ENCODE data around the gene MCF2L.

MCF2L gene

GRCh38 chr13:113084094-113084942, 115.3 kb downstream of the MCF2L start:
- Histone ChIP-seq H3K9me3 (replicated peaks in 1 of 2; ENCODE audit: control insufficient read depth in 2 of 2, insufficient read depth in 1 of 2, low read depth in 1 of 2, low read length in 2 of 2) (no peaks in the 10 kb centered on the region), H2AK5ac (ENCODE audit: low read depth, low read length) (no peak overlapping the region), H3K9ac (ENCODE audit: low read depth, low read length, poor library complexity) (no peak overlapping the region), H3K4me3 (ENCODE audit: low read length in 2 of 2) (peak overlapping the region in 1 of 2 donors; percentile 51), H3K14ac (ENCODE audit: low read length) (peak overlapping the region; percentile 63), H2BK12ac (ENCODE audit: low read length) (no peak overlapping the region), H2AFZ (ENCODE audit: low read length) (peak overlapping the region; percentile 64), H3K36me3 (replicated peaks in 1 of 2; ENCODE audit: control insufficient read depth in 2 of 2, insufficient read depth in 2 of 2, low read length in 2 of 2) (peaks cover 20 to 31% of the 10 kb centered on the region in 2 donors), H3K18ac (ENCODE audit: low read length) (no peak overlapping the region), H3K4me2 (ENCODE audit: insufficient read depth, low read length, poor library complexity, severe bottlenecking) (no peak overlapping the region), H4K8ac (ENCODE audit: low read depth, low read length) (no peak overlapping the region), H3K79me1 (ENCODE audit: low read depth, low read length) (peaks cover 2% of the 10 kb centered on the region), H3K27ac (replicated peaks; ENCODE audit: low read length) (no peak overlapping the region), H3K23ac (ENCODE audit: low read depth, low read length, poor library complexity) (no peak overlapping the region), H3K4me1 (ENCODE audit: control insufficient read depth in 2 of 2, insufficient read depth in 1 of 2, low read depth in 1 of 2, low read length in 2 of 2) (peaks cover 0 to 4% of the 10 kb centered on the region in 2 donors), H3K4ac (ENCODE audit: low read length) (no peak overlapping the region), H2BK120ac (ENCODE audit: low read depth, low read length) (no peak overlapping the region), H2BK5ac (ENCODE audit: low read length) (no peak overlapping the region), H3K27me3 (ENCODE audit: control insufficient read depth in 3 of 3, insufficient read depth in 3 of 3, low read depth in 1 of 3, low read length in 3 of 3) (no peaks in the 10 kb centered on the region), H2BK15ac (ENCODE audit: low read length) (no peak overlapping the region), H4K91ac (ENCODE audit: low read depth, low read length, poor library complexity) (no peak overlapping the region)
- WGBS, 2 donors (ENCODE audit: extremely low coverage in 2 of 2, insufficient read length in 2 of 2, insufficient replicate concordance in 1 of 2), result no CpG with 5 or more reads among the region's 25 CpGs
- DNase-seq (ENCODE audit: low spot score), result no peak

GRCh38 chr13:113084943-113085540, 116.0 kb downstream of the MCF2L start:
- Histone ChIP-seq H3K4me1 (ENCODE audit: control insufficient read depth in 2 of 2, insufficient read depth in 1 of 2, low read depth in 1 of 2, low read length in 2 of 2) (peaks cover 4 to 5% of the 10 kb centered on the region in 2 donors), H2BK15ac (ENCODE audit: low read length) (no peak overlapping the region), H3K27ac (replicated peaks; ENCODE audit: low read length) (no peak overlapping the region), H3K4me2 (ENCODE audit: insufficient read depth, low read length, poor library complexity, severe bottlenecking) (no peak overlapping the region), H3K14ac (ENCODE audit: low read length) (no peak overlapping the region), H2AK5ac (ENCODE audit: low read depth, low read length) (no peak overlapping the region), H3K9ac (ENCODE audit: low read depth, low read length, poor library complexity) (no peak overlapping the region), H2AFZ (ENCODE audit: low read length) (no peak overlapping the region), H3K4me3 (ENCODE audit: low read length in 2 of 2) (no peak overlapping the region), H3K4ac (ENCODE audit: low read length) (peak overlapping the region; percentile 53), H2BK5ac (ENCODE audit: low read length) (peak overlapping the region; percentile 53), H2BK12ac (ENCODE audit: low read length) (no peak overlapping the region), H3K18ac (ENCODE audit: low read length) (no peak overlapping the region), H3K79me1 (ENCODE audit: low read depth, low read length) (peaks cover 2% of the 10 kb centered on the region), H3K27me3 (ENCODE audit: control insufficient read depth in 3 of 3, insufficient read depth in 3 of 3, low read depth in 1 of 3, low read length in 3 of 3) (no peaks in the 10 kb centered on the region), H3K36me3 (replicated peaks in 1 of 2; ENCODE audit: control insufficient read depth in 2 of 2, insufficient read depth in 2 of 2, low read length in 2 of 2) (peaks cover 27 to 29% of the 10 kb centered on the region in 2 donors), H2BK120ac (ENCODE audit: low read depth, low read length) (no peak overlapping the region), H3K9me3 (replicated peaks in 1 of 2; ENCODE audit: control insufficient read depth in 2 of 2, insufficient read depth in 1 of 2, low read depth in 1 of 2, low read length in 2 of 2) (no peaks in the 10 kb centered on the region), H3K23ac (ENCODE audit: low read depth, low read length, poor library complexity) (peak overlapping the region; percentile 82), H4K8ac (ENCODE audit: low read depth, low read length) (no peak overlapping the region), H4K91ac (ENCODE audit: low read depth, low read length, poor library complexity) (no peak overlapping the region)
- no CpG with 5 or more reads among the region's 24 CpGs for WGBS, 2 donors (ENCODE audit: extremely low coverage in 2 of 2, insufficient read length in 2 of 2, insufficient replicate concordance in 1 of 2)
- DNase-seq (ENCODE audit: low spot score), result no peak

GRCh38 chr13:113086031-113086750, 117.2 kb downstream of the MCF2L start:
- no peak overlapping the region for H3K4me2 ChIP-seq (ENCODE audit: insufficient read depth, low read length, poor library complexity, severe bottlenecking)
- WGBS, 2 donors (ENCODE audit: extremely low coverage in 2 of 2, insufficient read length in 2 of 2, insufficient replicate concordance in 1 of 2), result no CpG with 5 or more reads among the region's 32 CpGs

More at GRCh38 chr13:113086031-113086750, 117.2 kb downstream of the MCF2L start:
- Histone ChIP-seq H4K8ac (ENCODE audit: low read depth, low read length) (no peak overlapping the region), H2BK120ac (ENCODE audit: low read depth, low read length) (no peak overlapping the region), H3K23ac (ENCODE audit: low read depth, low read length, poor library complexity) (no peak overlapping the region), H2BK15ac (ENCODE audit: low read length) (no peak overlapping the region), H3K9ac (ENCODE audit: low read depth, low read length, poor library complexity) (no peak overlapping the region), H3K27me3 (ENCODE audit: control insufficient read depth in 3 of 3, insufficient read depth in 3 of 3, low read depth in 1 of 3, low read length in 3 of 3) (no peaks in the 10 kb centered on the region), H2BK12ac (ENCODE audit: low read length) (no peak overlapping the region), H3K4me3 (ENCODE audit: low read length in 2 of 2) (no peak overlapping the region), H3K36me3 (replicated peaks in 1 of 2; ENCODE audit: control insufficient read depth in 2 of 2, insufficient read depth in 2 of 2, low read length in 2 of 2) (peaks cover 28 to 31% of the 10 kb centered on the region in 2 donors), H4K91ac (ENCODE audit: low read depth, low read length, poor library complexity) (no peak overlapping the region), H2AFZ (ENCODE audit: low read length) (no peak overlapping the region), H3K4me1 (ENCODE audit: control insufficient read depth in 2 of 2, insufficient read depth in 1 of 2, low read depth in 1 of 2, low read length in 2 of 2) (peaks cover 4 to 6% of the 10 kb centered on the region in 2 donors), H3K9me3 (replicated peaks in 1 of 2; ENCODE audit: control insufficient read depth in 2 of 2, insufficient read depth in 1 of 2, low read depth in 1 of 2, low read length in 2 of 2) (no peaks in the 10 kb centered on the region), H3K4ac (ENCODE audit: low read length) (no peak overlapping the region), H3K14ac (ENCODE audit: low read length) (peak overlapping the region; percentile 86), H2BK5ac (ENCODE audit: low read length) (no peak overlapping the region), H3K18ac (ENCODE audit: low read length) (no peak overlapping the region), H2AK5ac (ENCODE audit: low read depth, low read length) (no peak overlapping the region), H3K27ac (replicated peaks; ENCODE audit: low read length) (no peak overlapping the region), H3K79me1 (ENCODE audit: low read depth, low read length) (no peaks in the 10 kb centered on the region)
- no peak for DNase-seq (ENCODE audit: low spot score)

Data from neuronal stem cell (in vitro differentiated cells).